Heart left ventricle (tissue), 13 donors: ENCODE data around the gene MANSC1.

Experiments
- CTCF ChIP-seq, 12 donors: fragments of 200-600 bp; sonication (generic) in 4 of 12; IDR thresholded peaks; one replicate each; pipeline versions ENCODE4 v1.5.0 to v1.8.0; 2018 to 2022; ENCODE audit warnings: antibody characterized with exemption in 12 of 12, mild to moderate bottlenecking in 5 of 12
- POLR2A ChIP-seq, 2 donors: fragments of 450-650 bp; IDR thresholded peaks; one replicate each; pipeline ENCODE4 v1.6.1; 2017; ENCODE audit warnings: antibody characterized with exemption in 2 of 2, mild to moderate bottlenecking in 2 of 2, moderate library complexity in 2 of 2
- donor health status: ischemic (EF 13 %, LVEDD 7.1; RV severe dilation, severe dysfunction).
- donor health status: DM: no; HTN: yes; CAD: no.
- donor health status: DM: no; HTN: no; CAD: no.
- donor health status: ischemic (EF 25% LVEDD 6.9; RV normal size, moderate dysfunction).
- donor health status: ischemic (EF 25% LVEDD 5.7; RV mildly dilated, moderate dysfunction).
- donor health status: ischemic (EF 35%, LVEDD 5.7; RV mildly dilated, moderate dysfunction).
- donor health status: nonischemic (EF 11% LVEDD 7.7; RV severe dilation, severe dysfunction).
- donor health status: DM: yes; HTN: yes; CAD: no.
- donor health status: PGD.
- donor health status: ischemic (EF 29% LVEDD 5.4; RV normal size, mild dysfunction).
- donor health status: nonischemic (EF 23%, LVEDD 6.1; RV moderate dilation, normal function).

DNA sequence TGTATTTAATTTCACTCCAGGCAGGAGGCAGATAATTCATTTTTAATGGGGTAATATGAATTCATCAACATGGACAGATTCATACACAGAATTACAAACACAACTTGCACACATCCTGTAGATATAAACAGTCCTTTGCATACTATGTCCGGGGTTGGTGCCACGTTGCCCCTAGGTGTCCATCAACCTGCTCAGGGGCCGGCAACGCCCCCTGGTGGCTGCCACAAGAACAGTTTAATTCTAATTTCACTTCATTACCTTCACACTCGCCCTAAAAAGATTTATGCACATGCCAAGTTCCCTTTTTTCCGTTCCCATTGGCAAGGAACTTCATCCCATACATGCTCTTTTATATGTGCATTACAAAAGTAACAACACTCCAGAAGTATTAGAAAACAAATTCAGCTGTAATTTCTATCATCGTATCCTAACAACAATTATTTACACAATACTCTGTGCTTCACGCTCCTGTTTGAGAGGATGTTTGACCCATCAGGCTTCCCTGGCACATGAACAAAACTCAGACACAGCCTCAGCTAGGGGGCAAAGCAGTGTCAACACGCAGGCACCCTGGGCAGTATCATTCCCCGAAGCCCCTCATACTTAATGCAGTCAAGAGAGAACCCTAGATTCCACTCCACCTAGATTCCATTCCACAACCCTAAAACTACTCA lies 15.5 kb downstream of the MANSC1 start:
- TF ChIP-seq CTCF (IDR thresholded peaks at IDR 0.05) (peak; percentile 76 to 94 (median 82)), POLR2A (IDR thresholded peaks at IDR 0.05) (no peak)
